ENCODE results near the gene DENND5B.

DNA sequence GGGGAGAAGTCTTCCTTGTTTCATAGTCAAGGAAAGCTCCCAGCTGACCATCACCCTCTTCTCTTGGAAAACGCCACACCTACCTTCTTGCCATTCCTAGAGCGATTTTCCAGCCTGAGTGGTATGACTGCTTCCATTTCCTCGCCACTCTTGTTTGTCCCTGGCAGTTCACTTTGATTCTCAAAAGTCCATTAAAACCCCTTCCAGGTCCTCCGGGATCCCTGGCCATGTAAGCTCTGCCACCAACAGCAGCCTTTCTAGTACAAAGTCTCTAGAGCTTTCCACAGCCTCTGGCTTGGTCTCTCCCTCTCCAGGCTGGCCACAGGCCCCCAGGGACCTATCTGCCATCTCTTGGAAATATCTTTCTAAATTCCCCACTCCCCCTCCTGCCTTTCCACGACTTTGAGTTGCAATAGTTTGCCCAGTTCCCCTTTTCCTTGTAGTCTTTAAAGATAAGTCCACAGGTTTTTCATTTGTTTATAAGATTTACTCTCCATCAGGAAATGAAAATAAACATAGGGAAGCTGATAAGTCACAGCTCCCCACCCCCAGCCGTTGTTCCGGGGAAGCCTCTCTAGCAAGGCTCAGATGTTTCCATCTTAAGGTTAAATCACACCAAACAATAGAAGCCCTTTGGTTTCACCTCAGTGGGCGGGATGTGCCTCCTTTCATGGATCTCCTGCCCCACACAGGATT, 222.1 kb downstream of the DENND5B start:
- TF ChIP-seq, protein P1, sequence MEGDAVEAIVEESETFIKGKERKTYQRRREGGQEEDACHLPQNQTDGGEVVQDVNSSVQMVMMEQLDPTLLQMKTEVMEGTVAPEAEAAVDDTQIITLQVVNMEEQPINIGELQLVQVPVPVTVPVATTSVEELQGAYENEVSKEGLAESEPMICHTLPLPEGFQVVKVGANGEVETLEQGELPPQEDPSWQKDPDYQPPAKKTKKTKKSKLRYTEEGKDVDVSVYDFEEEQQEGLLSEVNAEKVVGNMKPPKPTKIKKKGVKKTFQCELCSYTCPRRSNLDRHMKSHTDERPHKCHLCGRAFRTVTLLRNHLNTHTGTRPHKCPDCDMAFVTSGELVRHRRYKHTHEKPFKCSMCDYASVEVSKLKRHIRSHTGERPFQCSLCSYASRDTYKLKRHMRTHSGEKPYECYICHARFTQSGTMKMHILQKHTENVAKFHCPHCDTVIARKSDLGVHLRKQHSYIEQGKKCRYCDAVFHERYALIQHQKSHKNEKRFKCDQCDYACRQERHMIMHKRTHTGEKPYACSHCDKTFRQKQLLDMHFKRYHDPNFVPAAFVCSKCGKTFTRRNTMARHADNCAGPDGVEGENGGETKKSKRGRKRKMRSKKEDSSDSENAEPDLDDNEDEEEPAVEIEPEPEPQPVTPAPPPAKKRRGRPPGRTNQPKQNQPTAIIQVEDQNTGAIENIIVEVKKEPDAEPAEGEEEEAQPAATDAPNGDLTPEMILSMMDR (conservative IDR thresholded peaks at IDR 0.05; ENCODE audit: low read depth, low read length): no peak
- no peak for TF ChIP-seq POLR2A (IDR thresholded peaks at IDR 0.05; ENCODE audit: low read depth, low read length)
- TF ChIP-seq MAFK (IDR thresholded peaks at IDR 0.05; ENCODE audit: low read depth, low read length): no peak
- TF ChIP-seq BHLHE40 (IDR thresholded peaks at IDR 0.05; ENCODE audit: low read depth, low read length): no peak
- TF ChIP-seq, protein P2, sequence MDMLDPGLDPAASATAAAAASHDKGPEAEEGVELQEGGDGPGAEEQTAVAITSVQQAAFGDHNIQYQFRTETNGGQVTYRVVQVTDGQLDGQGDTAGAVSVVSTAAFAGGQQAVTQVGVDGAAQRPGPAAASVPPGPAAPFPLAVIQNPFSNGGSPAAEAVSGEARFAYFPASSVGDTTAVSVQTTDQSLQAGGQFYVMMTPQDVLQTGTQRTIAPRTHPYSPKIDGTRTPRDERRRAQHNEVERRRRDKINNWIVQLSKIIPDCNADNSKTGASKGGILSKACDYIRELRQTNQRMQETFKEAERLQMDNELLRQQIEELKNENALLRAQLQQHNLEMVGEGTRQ (IDR thresholded peaks at IDR 0.05; ENCODE audit: low read depth, low read length): no peak
- TF ChIP-seq FOS (IDR thresholded peaks at IDR 0.05; ENCODE audit: low read depth, low read length): no peak
- TF ChIP-seq CEBPB (IDR thresholded peaks at IDR 0.05; ENCODE audit: low read depth, low read length): no peak
- no peak for TF ChIP-seq CHD1 (IDR thresholded peaks at IDR 0.05; ENCODE audit: low read depth, low read length)
- no peak for TF ChIP-seq RCOR1 (IDR thresholded peaks at IDR 0.05; ENCODE audit: insufficient replicate concordance, low read length)
- TF ChIP-seq, protein P3, sequence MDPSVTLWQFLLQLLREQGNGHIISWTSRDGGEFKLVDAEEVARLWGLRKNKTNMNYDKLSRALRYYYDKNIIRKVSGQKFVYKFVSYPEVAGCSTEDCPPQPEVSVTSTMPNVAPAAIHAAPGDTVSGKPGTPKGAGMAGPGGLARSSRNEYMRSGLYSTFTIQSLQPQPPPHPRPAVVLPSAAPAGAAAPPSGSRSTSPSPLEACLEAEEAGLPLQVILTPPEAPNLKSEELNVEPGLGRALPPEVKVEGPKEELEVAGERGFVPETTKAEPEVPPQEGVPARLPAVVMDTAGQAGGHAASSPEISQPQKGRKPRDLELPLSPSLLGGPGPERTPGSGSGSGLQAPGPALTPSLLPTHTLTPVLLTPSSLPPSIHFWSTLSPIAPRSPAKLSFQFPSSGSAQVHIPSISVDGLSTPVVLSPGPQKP (IDR thresholded peaks at IDR 0.05; ENCODE audit: borderline replicate concordance, low read depth, low read length): no peak
- TF ChIP-seq MXI1 (IDR thresholded peaks at IDR 0.05; ENCODE audit: borderline replicate concordance, low read depth, low read length): no peak
- no peak for TF ChIP-seq SMC3 (IDR thresholded peaks at IDR 0.05; ENCODE audit: low read depth, low read length)

Data from IMR-90 (cell line).